CD4-positive, alpha-beta memory T cell (primary cell): Measurements from ENCODE around the gene POLK. TPM values are rescaled to one million over a fixed set of nuclear protein-coding genes. Genes with fewer than 3 reads are reported as not detected.
A peak's percentile ranks its signal among the peaks of the same experiment; 100 is the strongest.

ENCODE experiments used
- CTCF ChIA-PET: fragments of 350-600 bp; sonication (Branson Sonifier 250); formaldehyde crosslinking; loops from one replicate; lab custom pipeline; 2021; ENCODE audit warnings: inconsistent platforms; ENCODE audit not compliant: partially characterized antibody; lab: Charles Lee
- POLR2A ChIA-PET: fragments of 350-600 bp; sonication (Branson Sonifier 250); formaldehyde crosslinking; loops from one replicate; lab custom pipeline; 2021; ENCODE audit not compliant: partially characterized antibody; lab: Charles Lee
- DNase-seq, 5 donors: peaks; one replicate each; pipeline versions ENCODE4 v3.0.0 to v3.0.0-alpha.2; 2020 to 2022; ENCODE audit warnings: mixed read lengths in 1 of 5
- H3K27ac ChIP-seq: one replicate; pipeline ENCODE4 v1.7.0; 2013; ENCODE audit warnings: low read depth, low read length
- H3K27me3 ChIP-seq: 2 replicates; pipeline ENCODE4 v1.7.0; 2013; ENCODE audit warnings: mild to moderate bottlenecking, low read length, moderate library complexity; ENCODE audit not compliant: insufficient read depth
- H3K36me3 ChIP-seq: 2 replicates; pipeline ENCODE4 v1.7.0; 2013; ENCODE audit warnings: mild to moderate bottlenecking, low read length, moderate library complexity; ENCODE audit not compliant: insufficient read depth
- H3K4me1 ChIP-seq: 2 replicates; pipeline ENCODE4 v1.7.0; 2013; ENCODE audit warnings: mild to moderate bottlenecking, low read length, moderate library complexity; ENCODE audit not compliant: insufficient read depth
- H3K4me3 ChIP-seq, 2 donors: one replicate each; pipeline ENCODE4 v1.7.0; 2013; ENCODE audit warnings: low read length in 2 of 2, mild to moderate bottlenecking in 1 of 2
- H3K9me3 ChIP-seq, 2 donors: one replicate each; pipeline ENCODE4 v1.7.0; 2013; ENCODE audit warnings: low read length in 2 of 2, control low read depth in 1 of 2; ENCODE audit not compliant: control insufficient read depth in 1 of 2
- H3K27ac Mint-ChIP-seq, 7 donors: one replicate each; pipeline ENCODE4 v1.8.0; 2020 to 2021; ENCODE audit warnings: mixed read lengths in 7 of 7, mild to moderate bottlenecking in 6 of 7, inconsistent platforms in 3 of 7, moderate library complexity in 3 of 7
- H3K27me3 Mint-ChIP-seq, 2 donors: one replicate each; pipeline ENCODE4 v1.8.0; 2020 to 2021; ENCODE audit warnings: mixed read lengths in 2 of 2
- H3K36me3 Mint-ChIP-seq, 2 donors: one replicate each; pipeline ENCODE4 v1.8.0; 2020 to 2021; ENCODE audit warnings: mixed read lengths in 2 of 2, inconsistent platforms in 1 of 2, mild to moderate bottlenecking in 1 of 2
- H3K4me1 Mint-ChIP-seq, 4 donors: one replicate each; pipeline ENCODE4 v1.8.0; 2020 to 2021; ENCODE audit warnings: mixed read lengths in 4 of 4, mild to moderate bottlenecking in 1 of 4
- H3K4me3 Mint-ChIP-seq, 8 donors: one replicate each; pipeline ENCODE4 v1.8.0; 2020 to 2021; ENCODE audit warnings: mixed read lengths in 8 of 8, mild to moderate bottlenecking in 7 of 8, moderate library complexity in 6 of 8, inconsistent platforms in 3 of 8
- H3K9me3 Mint-ChIP-seq, 8 donors: one replicate each; pipeline ENCODE4 v1.8.0; 2020 to 2021; ENCODE audit warnings: mixed read lengths in 8 of 8, mild to moderate bottlenecking in 5 of 8, inconsistent platforms in 3 of 8, moderate library complexity in 1 of 8
- intact Hi-C: fragments of 100-400 bp; cut with micrococcal nuclease; formaldehyde crosslinking; loops from one replicate; pipeline ENCODE4 v1.15.1; 2023
- polyA plus RNA-seq, 2 donors: library from polyadenylated mRNA; unstranded; fragments of 300-500 nt; fragmentation: Illumina TruSeq; gene quantifications; one replicate each; pipeline ENCODE4 v1.2.3, GENCODE V29; 2021
- total RNA-seq, 2 experiments: library from RNA; stranded (reverse); gene quantifications; one replicate each; pipeline ENCODE4 v1.2.3, GENCODE V29; 2021

The POLK gene
- total RNA-seq (10 to 100 TPM; 30.0 to 30.4 TPM), polyA plus RNA-seq (10 to 100 TPM; 24.0 to 25.4 TPM)

DNA sequence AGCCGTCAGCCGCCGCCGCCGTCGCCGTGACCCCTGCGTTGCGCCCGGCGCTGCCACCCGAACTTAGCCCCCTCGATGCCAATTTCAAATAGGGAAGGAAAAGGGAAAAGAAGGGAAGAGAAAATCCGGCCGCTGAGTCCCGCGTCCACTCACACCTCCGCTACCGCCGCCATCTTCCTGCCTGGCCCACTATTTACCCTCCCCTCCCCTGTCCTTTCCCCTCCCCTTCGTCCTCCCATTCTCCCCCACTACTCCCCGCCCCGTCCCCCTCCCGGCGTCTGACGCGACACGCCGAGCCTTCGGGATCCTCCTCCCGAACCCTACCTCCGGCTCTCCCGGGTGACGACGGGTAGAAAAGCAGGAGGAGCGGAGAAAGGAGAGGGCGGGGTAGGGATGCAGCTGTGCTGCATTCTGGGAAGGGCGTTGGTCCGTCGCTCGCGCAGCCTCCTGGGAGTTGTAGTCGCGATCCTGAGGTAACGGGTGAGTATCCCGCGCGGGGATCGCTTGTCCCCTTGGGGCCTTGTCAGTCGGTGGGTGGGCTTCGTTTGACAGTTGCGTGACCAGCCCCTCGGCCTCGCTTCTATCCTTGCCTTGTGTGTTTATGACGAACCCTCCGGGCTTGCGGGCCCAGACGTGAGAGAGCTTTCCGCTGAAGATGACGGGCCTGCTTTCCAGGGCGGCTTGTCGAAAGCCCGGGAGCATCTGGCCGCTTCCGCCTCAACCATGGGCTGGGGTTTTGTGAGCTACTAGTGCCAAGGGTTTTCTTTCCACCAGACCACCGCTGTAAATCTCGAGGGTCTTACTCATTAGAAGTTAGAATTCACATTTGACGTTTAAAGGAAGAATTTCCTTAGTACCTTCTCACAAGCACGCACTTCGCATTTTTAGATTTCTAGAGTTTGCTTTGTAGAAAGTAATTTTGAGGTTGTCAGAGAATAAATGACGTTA, at the start of gene POLK, which contains the start of gene CERT1:
POLK (plus strand) TSS at position 457 of the 948 bp plus-strand sequence.
CERT1 (minus strand) TSS at position 195 of the 948 bp plus-strand sequence. CDS start 422 bp downstream, outside the sequence.
- no peaks in the 10 kb centered on the region for H3K36me3 ChIP-seq
- POLR2A ChIA-PET, result interaction anchor here (0.8 to 1.9 kb wide), 7 partner anchors 9 to 891 kb away, joined by 3 to 11 read pairs (median 5); partner anchors contain the start of genes ANKRD31, HMGCR and POC5
- H3K27ac ChIP-seq, result peak within 1 kb of the TSS; percentile 76
- H3K27me3 Mint-ChIP-seq, result no peaks in the 10 kb centered on the region
- peak within 1 kb of the TSS; percentile 94 to 98 (median 96) for H3K27ac Mint-ChIP-seq
- CTCF ChIA-PET, result no interaction called here
- H3K4me3 Mint-ChIP-seq, result peak within 1 kb of the TSS; percentile 90 to 97 (median 96)
- H3K4me1 ChIP-seq, result peaks cover 44% of the 10 kb centered on the region
- peak within 1 kb of the TSS; percentile 54 to 81 for H3K4me3 ChIP-seq
- H3K9me3 ChIP-seq, result no peaks in the 10 kb centered on the region
- intact Hi-C loops, result loop anchor here (1.0 to 10.0 kb wide), 11 partner anchors 8 to 1947 kb away; partner anchors contain the start of genes ANKRA2, ANKRD31, F2RL1 and GCNT4
- peaks cover 0 to 13% of the 10 kb centered on the region in 2 donors for H3K36me3 Mint-ChIP-seq
- H3K9me3 Mint-ChIP-seq, result no peaks in the 10 kb centered on the region
- no peaks in the 10 kb centered on the region for H3K27me3 ChIP-seq
- H3K4me1 Mint-ChIP-seq, result peaks cover 39 to 65% (median 49%) of the 10 kb centered on the region in 4 donors
- peak; percentile 92 to 97 (median 94) for DNase-seq

DNA sequence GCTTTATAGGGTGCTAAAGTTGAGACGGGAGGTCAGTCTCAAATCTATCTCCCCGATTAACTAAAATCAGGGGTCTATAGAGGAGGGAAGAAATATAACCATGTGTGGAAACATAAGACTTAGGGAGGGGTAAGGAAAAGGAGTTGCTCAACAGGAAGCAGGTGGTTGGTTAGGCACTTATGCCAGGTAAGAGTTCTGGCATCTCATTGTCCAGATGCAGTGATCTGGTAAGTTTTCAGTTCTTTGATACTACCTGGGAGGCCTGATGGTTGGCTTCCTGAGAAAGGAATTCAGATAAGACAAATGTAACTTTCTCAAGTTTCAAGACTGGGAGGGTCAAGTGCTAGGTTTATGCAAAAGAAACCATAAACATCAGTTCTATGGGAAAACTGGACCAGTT, 48.0 kb upstream of the POLK start:
- Mint-ChIP-seq H3K36me3 (peaks cover 33 to 35% of the 10 kb centered on the region in 2 donors), H3K9me3 (peaks cover 0 to 10% (median 6%) of the 10 kb centered on the region in 8 donors), H3K27me3 (no peaks in the 10 kb centered on the region), H3K4me3 (peak overlapping the region in 1 of 8 donors; percentile 10), H3K27ac (peak overlapping the region in 2 of 7 donors; percentile 36 to 61), H3K4me1 (peaks cover 35 to 67% (median 50%) of the 10 kb centered on the region in 4 donors)
- H3K27me3 ChIP-seq, result no peaks in the 10 kb centered on the region
- ChIA-PET POLR2A (no interaction called here), CTCF (no interaction called here)
- intact Hi-C loops, result no loop called here
- peaks cover 18% of the 10 kb centered on the region for H3K4me1 ChIP-seq
- no peak overlapping the region for H3K27ac ChIP-seq
- H3K36me3 ChIP-seq, result peaks cover 3% of the 10 kb centered on the region
- H3K4me3 ChIP-seq, result no peak overlapping the region
- H3K9me3 ChIP-seq, result peaks cover 0 to 5% of the 10 kb centered on the region in 2 donors
- DNase-seq, result no peak

DNA sequence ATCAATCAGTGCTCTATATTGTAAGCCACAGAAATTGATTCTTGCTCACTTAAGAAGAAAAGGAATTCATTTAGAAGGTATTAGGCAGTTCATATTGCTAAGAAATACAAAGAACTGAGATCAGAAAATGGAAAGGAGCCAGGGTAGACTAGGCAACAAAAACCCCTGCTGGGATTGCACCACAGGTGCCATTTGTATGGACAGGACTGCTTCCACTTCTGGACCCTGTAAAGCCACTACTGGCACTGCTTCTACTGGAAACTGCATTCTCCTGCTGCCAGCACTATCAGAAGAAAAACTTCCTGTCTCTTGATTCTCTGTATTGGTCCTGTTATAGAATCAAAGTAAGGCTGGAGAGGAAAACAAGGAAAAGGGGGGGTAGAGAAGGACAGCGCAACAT, 46.2 kb upstream of the POLK start:
- no peak for DNase-seq
- H3K27me3 Mint-ChIP-seq, result no peaks in the 10 kb centered on the region
- peaks cover 0 to 28% (median 18%) of the 10 kb centered on the region in 8 donors for H3K9me3 Mint-ChIP-seq
- no peak overlapping the region for H3K4me3 Mint-ChIP-seq
- POLR2A ChIA-PET, result no interaction called here
- H3K27ac Mint-ChIP-seq, result peak overlapping the region in 1 of 7 donors; percentile 14
- H3K9me3 ChIP-seq, result peaks cover 0 to 10% of the 10 kb centered on the region in 2 donors
- peaks cover 18% of the 10 kb centered on the region for H3K4me1 ChIP-seq
- no peaks in the 10 kb centered on the region for H3K27me3 ChIP-seq
- peaks cover 40% of the 10 kb centered on the region in 2 donors for H3K36me3 Mint-ChIP-seq
- no peak overlapping the region for H3K27ac ChIP-seq
- CTCF ChIA-PET, result no interaction called here
- no peak overlapping the region for H3K4me3 ChIP-seq
- intact Hi-C loops, result no loop called here
- peaks cover 33 to 69% (median 50%) of the 10 kb centered on the region in 4 donors for H3K4me1 Mint-ChIP-seq
- peaks cover 3% of the 10 kb centered on the region for H3K36me3 ChIP-seq

DNA sequence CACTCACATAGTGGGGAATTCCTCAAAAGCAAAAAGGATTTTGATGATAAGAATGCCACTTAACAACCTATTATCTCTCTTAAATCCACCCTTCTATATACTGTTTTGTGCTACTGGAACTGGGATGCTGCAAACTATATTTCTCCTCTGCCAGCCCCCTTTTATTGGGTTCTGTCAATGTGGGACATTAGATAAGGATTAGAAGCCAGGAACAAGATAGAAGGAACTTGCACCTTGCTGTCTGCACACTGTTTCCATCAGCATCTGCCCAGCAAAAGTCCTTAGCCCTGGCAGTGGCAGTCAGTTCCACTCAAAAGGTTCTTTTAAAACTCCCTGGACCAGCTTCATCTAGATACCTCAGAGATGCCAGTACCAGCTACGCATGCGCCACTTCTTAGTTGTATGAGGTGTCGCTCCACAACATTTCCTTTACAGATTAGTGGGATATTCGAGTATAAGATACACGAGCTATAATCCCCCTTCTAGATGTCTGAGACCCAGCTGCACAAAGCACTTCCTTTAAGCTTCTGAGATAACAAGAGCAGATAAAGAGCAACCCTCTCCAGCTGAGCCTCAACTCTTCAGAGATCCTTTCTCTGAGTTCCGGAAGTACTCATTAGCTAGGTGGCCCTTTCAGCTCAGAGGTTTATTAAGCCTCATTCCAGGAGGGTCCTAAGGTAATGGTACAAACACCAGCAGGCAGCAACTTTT, 45.5 kb upstream of the POLK start:
- peak overlapping the region in 2 of 8 donors; percentile 9 to 24 for H3K4me3 Mint-ChIP-seq
- intact Hi-C loops, result no loop called here
- CTCF ChIA-PET, result interaction anchor here (0.9 to 1.7 kb wide), 2 partner anchors 9 to 11 kb away, joined by 3 to 6 read pairs; no protein-coding TSS in a partner anchor
- H3K27ac Mint-ChIP-seq, result peak overlapping the region in 2 of 7 donors; percentile 7 to 14
- H3K4me1 ChIP-seq, result peaks cover 18% of the 10 kb centered on the region
- POLR2A ChIA-PET, result interaction anchor here (0.6 to 1.0 kb wide), 2 partner anchors 11 to 54 kb away, joined by 3 read pairs; no protein-coding TSS in a partner anchor
- peaks cover 0 to 34% (median 24%) of the 10 kb centered on the region in 8 donors for H3K9me3 Mint-ChIP-seq
- no peak for DNase-seq
- peaks cover 42 to 46% of the 10 kb centered on the region in 2 donors for H3K36me3 Mint-ChIP-seq
- H3K27me3 Mint-ChIP-seq, result no peaks in the 10 kb centered on the region
- H3K36me3 ChIP-seq, result peaks cover 3% of the 10 kb centered on the region
- H3K4me1 Mint-ChIP-seq, result peaks cover 33 to 67% (median 48%) of the 10 kb centered on the region in 4 donors
- H3K27me3 ChIP-seq, result no peaks in the 10 kb centered on the region
- peaks cover 0 to 10% of the 10 kb centered on the region in 2 donors for H3K9me3 ChIP-seq
- H3K27ac ChIP-seq, result no peak overlapping the region
- no peak overlapping the region for H3K4me3 ChIP-seq

DNA sequence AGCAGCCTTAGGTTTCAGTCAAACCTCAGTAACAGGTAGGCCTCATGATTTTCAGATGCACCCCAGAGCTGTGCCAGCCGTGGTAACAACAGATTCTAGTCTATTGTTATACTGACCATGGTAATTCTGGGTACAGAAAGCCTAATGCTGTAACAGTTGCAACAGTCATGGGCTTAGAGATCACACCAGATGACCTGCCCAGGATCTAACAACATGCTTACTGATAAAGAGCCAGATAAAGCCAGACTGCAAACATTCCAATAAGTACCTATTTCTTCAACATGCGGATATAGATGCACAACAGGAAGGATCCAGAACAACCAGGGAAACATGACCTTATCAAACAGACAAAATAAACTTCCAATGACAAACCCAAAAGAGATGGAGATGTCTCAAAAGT, 43.1 kb upstream of the POLK start:
- no peaks in the 10 kb centered on the region for H3K27me3 Mint-ChIP-seq
- ChIA-PET CTCF (no interaction called here), POLR2A (no interaction called here)
- no peak overlapping the region for H3K27ac Mint-ChIP-seq
- no peak for DNase-seq
- Histone ChIP-seq H3K4me3 (no peak overlapping the region), H3K27me3 (no peaks in the 10 kb centered on the region), H3K4me1 (peaks cover 18% of the 10 kb centered on the region), H3K9me3 (peaks cover 0 to 10% of the 10 kb centered on the region in 2 donors), H3K27ac (no peak overlapping the region), H3K36me3 (no peaks in the 10 kb centered on the region)
- H3K9me3 Mint-ChIP-seq, result peaks cover 2 to 36% (median 25%) of the 10 kb centered on the region in 8 donors
- peaks cover 27 to 58% (median 41%) of the 10 kb centered on the region in 4 donors for H3K4me1 Mint-ChIP-seq
- intact Hi-C loops, result no loop called here
- H3K36me3 Mint-ChIP-seq, result peaks cover 39 to 52% of the 10 kb centered on the region in 2 donors
- H3K4me3 Mint-ChIP-seq, result no peak overlapping the region

DNA sequence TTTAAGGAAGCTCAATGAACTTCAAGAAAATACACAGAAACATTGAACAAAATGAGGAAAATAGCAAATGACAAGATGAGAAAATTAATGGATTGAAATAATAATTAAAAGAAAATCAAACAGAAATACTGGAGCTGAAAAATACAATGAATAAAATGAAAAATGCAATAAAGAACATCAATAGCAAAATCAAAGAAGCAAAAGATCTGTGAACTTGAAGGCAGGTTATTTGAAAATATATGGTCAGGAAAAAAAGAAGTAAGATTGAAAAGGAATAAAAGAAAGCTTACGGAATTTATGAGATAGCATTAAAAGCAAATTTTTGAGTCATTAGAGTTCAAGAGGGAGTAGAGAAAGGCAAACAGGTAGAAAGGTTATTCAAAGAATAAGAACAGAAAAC, 42.7 kb upstream of the POLK start:
- H3K4me3 ChIP-seq, result no peak overlapping the region
- H3K36me3 ChIP-seq, result no peaks in the 10 kb centered on the region
- DNase-seq, result peak in 1 of 5 donors; percentile 3
- H3K36me3 Mint-ChIP-seq, result peaks cover 37 to 49% of the 10 kb centered on the region in 2 donors
- H3K27me3 Mint-ChIP-seq, result no peaks in the 10 kb centered on the region
- peaks cover 24 to 54% (median 37%) of the 10 kb centered on the region in 4 donors for H3K4me1 Mint-ChIP-seq
- no peak overlapping the region for H3K27ac ChIP-seq
- peaks cover 2 to 36% (median 25%) of the 10 kb centered on the region in 8 donors for H3K9me3 Mint-ChIP-seq
- intact Hi-C loops, result no loop called here
- H3K4me3 Mint-ChIP-seq, result peak overlapping the region in 1 of 8 donors; percentile 66
- ChIA-PET POLR2A (no interaction called here), CTCF (no interaction called here)
- peaks cover 18% of the 10 kb centered on the region for H3K4me1 ChIP-seq
- H3K27me3 ChIP-seq, result no peaks in the 10 kb centered on the region
- no peak overlapping the region for H3K27ac Mint-ChIP-seq
- peaks cover 0 to 10% of the 10 kb centered on the region in 2 donors for H3K9me3 ChIP-seq
